HG03432 (cell line): ENCODE results near the gene B3GNT3.

Experiments
- ATAC-seq: cut with Tn5 transposase; IDR thresholded peaks from one replicate; pipeline ENCODE4 v1.9.1; 2021; ENCODE audit warnings: mild to moderate bottlenecking, moderate library complexity; ENCODE audit not compliant: unreplicated experiment

B3GNT3 gene

DNA sequence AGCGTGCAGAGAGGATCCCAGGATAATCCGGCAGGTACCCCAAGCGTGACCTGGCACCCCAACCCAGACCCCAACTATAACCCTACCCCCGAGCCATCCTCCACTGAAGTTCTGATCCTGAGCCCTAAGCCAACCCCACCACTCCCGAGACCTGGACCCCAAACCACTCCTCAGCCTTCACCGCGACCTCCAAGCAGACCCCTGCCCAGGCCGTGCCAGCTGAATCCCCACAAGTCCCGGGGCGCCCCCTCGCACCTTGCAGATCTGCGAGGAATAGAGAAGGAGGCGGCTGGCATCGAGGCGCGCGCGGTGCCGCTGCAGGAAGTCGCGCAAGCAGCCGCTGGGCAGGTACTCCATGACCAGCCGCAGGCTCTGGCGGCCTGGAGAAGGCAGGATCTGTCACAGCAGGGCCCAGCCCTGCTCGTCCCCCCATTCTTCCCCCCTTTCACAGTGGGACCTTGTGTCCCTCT, 36.5 kb downstream of the B3GNT3 start:
- no peak for ATAC-seq

DNA sequence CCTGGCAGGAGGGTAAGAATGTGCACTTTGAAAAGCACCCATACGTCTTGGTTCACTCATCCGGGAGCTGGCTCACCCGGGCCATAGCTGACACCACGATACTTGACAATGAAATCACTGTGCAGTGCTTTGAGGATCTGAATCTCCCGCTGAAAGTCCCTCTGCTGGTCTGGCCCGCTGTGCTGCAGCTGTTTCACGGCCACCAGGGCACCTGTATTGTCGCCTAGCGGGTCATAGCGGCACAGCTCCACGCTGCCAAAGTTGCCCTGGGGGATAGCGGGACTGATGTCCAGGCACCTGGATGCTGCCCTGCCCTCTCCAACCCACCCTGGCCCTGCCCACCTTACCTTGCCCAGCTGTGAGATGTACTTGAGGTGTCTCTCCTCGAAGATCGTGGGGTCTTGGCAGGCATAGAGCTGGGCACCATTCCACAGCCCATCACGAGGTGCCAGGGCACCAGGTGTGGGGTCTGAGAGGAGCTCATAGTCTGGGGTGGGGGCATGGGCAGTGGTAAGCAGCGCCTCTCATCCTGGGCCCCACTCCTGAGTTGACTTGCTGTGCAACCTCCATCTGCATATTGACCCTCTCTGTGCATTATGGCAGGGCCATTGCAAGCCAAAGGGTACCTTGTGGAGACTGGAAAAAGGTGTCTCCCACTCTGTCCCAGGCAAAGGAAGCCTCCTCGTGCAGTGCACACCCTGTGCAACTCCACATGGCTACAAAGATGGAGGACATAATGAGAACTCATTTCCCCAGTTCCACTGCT, 37.7 kb downstream of the B3GNT3 start:
- no peak for ATAC-seq

DNA sequence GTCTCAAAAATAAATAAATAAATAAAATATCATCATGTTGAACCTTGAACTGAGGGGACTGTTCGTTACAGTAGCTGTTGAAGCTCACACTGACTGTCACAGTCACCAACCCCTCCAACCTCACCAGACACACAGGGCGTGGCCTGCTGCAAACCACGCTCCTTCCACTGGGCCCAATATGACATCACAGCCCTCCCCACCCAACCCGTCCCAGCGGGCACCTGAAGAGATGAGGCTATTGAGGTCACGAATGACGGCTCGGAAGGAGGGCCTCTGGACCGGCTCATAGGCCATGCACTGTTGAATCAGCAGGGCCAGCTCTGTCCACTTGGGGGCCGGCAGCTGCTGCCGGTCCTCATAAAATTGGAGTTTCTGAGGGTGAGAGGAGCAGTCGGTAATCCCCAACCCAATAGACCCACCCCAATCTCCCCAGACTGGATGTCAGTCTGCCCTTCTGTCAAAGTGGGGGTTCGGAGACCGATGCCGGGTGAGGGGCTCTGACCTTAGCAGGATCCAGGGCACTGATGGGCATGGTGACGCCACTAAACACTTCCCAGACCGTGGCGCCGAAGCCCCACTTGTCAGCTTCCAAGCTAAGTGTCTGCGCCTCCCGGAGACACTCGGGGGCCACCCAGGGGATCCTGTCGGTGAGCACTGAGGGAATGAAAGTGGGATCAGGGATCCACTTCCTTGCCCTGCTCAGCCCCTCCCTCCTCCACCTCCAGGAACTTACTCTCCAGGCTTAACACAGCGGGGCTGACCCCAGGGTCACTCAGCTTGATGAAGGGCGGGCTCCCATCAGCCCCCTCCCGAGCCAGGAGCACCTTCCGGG, 39.6 kb downstream of the B3GNT3 start:
- no peak for ATAC-seq

DNA sequence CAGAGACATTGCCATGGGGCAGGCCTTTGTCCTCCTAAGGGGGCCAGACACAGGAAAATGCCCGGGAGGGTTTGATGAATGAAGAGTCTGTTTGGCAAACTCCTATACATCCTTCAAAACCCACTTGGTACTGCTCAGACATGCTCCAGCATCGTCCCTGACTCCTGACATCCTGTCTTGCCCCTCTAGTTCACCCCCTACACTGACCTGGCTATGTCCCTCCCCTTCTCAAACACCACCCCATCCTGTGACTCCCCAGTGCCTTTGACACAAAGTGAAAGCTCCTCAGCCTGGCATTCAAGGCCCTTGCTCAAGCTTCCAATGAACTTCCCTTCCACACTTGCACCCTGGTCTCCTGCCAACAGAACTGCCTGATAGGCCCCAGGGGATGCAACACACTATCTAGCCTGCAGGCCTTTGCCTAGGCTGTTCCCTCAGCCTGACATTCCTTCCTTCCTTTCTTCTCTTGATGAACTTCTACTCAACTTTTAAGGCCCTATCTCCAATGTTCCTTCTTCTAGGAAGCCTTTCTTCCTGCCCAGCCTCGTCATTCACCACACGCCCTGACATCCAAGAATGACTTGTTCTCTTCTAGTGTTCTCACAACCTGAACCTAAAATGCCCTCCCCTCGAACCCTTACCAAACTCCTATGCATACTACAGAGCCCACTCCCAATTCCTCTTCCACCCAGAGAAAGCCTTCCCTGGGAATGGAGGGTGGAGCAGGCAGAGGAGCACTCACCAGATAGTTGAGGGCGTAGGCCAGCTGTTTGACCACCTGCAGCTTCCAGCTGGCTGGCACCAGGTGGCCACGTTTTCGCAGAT, 40.5 kb downstream of the B3GNT3 start:
- ATAC-seq = no peak

GRCh38 chr19:17836530-17836929, 41.6 kb downstream of the B3GNT3 start:
- ATAC-seq = no peak

GRCh38 chr19:17837972-17838371, 43.0 kb downstream of the B3GNT3 start:
- ATAC-seq = no peak

GRCh38 chr19:17840019-17840418, 45.1 kb downstream of the B3GNT3 start:
- ATAC-seq = no peak

DNA sequence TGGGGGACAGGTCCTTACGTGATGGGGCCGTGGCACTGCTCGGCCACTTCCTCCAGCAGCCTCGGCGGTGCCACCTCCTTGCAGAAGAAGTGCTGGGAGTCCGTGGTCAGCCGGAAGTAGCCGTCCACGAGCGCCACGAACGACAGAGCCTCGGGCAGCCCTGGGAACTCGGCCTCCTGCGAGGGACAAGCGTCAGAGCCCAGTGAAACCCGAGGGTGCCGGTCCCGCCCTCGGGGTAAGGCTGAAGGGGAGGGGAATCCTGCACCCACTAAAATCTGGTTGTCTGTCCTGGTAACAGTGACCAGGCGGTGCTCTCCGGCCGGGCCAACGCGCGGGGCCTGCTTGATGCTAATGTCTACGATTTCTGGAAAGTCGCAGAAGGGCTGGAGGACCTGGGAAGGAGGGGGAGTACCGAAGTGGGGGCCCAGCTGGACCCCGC, 46.5 kb downstream of the B3GNT3 start:
- no peak for ATAC-seq

- ATAC-seq = no peak
Observed at GRCh38 chr19:17841810-17842662, 47.1 kb downstream of the B3GNT3 start.

GRCh38 chr19:17842663-17843291, 47.8 kb downstream of the B3GNT3 start:
- no peak for ATAC-seq

- no peak for ATAC-seq
Observed at GRCh38 chr19:17843292-17843827, 48.4 kb downstream of the B3GNT3 start.

DNA sequence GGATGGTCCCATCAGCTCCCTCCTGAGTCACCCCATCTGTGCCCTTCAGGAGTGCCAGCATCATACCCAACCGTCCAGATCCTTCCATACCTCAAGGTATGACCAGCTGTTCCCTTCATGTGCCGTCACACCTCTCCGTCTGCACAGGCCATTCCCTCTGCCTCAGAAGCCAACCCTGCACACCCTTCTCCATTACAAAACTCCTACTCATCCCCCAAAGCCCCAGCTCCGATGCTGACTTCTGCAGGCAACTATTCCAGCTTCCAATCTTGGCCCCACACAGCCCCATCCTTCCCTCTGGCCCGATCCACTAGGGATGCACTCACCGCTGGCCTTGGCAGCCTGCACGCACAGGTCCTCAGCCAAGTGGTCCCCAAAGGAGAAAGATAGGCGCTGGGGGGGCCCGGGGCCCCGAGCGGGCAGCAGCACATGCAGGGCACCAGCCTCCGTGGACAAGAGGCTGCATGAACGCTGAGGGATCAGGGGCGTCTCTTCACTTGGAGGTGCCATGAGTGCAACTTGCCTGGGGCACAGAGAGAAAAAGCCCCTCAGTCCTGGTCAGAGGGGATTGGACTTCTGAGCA, 49.1 kb downstream of the B3GNT3 start:
- ATAC-seq = no peak

DNA sequence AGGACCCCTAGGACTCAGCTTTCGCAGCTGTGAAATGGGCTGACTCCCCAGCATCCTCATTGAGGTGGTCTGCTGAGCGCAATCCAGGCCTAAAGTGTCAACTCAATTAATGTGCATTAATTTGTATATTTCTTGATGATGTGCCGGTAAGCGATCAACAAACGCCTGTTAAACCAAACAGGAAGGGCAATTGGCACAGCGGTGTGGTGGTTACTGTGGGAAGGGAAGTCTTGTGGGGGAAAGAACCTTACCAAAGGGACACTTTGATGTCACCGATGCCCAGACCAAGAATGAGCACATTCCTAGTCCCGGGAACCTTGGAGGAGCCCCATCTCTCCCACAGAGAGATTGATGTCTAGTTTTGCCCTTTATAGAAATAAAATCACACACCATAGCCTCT, 51.2 kb downstream of the B3GNT3 start:
- no peak for ATAC-seq

GRCh38 chr19:17847538-17848366, 52.8 kb downstream of the B3GNT3 start, which contains the start of gene JAK3:
Gene JAK3, minus strand, starts transcription at chr19:17847982. Its CDS starts 3,565 bp downstream, at chr19:17844417.
- peak; percentile 61 for ATAC-seq

DNA sequence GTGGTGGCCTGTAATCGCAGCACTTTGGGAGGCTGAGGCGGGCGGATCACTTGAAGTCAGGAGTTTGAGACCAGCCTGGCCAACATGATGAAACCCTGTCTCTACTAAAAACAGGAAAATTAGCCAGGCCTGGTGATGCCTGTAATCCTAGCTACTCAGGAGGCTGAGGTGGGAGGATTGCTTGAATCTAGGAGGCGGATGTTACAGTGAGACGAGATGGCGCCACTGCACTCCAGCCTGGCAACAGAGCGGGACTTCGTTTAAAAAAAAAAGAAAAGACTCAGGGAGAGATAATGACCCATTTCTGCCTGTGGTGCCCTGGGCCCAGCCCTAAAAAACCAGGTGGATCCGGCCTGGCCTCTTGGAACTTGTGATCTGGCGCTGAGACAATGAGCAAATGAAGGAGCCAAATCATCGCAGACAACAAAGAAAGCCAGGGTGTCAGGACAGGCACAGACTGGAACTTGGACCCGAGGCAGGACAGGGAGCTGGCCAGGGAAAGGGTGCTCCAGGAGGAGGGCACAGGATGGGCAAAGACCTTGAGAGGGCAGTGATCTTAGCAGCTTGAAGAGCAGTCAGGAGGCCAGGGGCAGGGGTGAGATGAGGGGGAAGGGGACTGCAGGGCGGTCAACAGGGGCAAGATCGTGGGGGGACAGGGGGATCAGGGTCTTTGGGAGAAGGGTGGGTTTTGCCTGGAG, 53.8 kb downstream of the B3GNT3 start:
- ATAC-seq = no peak

- no peak for ATAC-seq
Observed at GRCh38 chr19:17854061-17854460, 59.1 kb downstream of the B3GNT3 start.
